NCI-H524 treated with DMSO at 0.1 percent for 48 hours (cell line): ENCODE data around the gene RSL24D1.

ENCODE experiments used
- DNase-seq: peaks from one replicate; lab custom pipeline; 2025; lab: John Stamatoyannopoulos, UW

Gene RSL24D1

DNA sequence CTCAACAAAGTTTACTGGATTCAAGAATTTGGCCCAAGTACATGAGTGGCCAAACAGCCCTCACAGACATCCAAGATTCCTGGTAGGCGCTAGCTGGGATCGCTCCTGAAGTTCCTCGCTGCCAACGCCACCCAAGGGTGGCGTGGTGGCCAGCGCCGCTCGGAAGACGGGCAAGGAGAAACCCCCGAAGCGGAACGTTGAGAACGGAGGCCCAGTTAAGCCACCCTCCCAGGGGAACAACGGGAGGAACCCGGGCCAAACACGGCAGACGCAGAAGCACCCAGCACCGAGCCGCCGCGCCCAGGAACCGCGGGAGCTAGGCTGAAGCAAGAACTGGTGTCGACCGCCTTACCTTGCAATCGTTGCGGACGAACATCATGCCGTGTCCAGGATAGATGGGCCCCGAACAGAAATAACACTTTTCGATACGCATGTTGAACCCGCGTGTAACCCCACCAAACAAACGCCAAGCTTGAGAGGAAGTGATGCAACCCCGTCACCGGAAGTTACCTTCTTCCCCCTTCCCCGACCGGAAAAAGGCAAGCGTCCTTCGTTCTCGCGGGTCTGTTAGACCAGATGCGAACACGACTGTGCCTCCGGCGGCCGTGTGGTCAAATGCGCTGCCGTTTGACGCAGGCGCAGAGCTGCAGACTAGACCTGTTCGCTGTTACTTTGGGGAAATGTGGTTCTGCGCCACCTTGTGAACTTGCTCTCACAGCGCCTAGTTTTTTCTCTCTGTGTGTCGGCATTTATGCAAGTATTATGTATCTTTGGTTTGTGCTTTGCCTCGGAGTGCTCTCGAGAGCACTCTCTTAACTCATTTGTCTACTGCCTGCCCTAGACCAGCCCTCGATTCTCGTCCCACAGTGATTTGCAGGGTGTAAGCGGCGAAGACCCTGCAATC, at the start of gene RSL24D1:
RSL24D1 (minus strand) TSS at position 484 of the 904 bp plus-strand sequence; CDS start at position 433, 51 bp downstream.
- peak; percentile 98 for DNase-seq

DNA sequence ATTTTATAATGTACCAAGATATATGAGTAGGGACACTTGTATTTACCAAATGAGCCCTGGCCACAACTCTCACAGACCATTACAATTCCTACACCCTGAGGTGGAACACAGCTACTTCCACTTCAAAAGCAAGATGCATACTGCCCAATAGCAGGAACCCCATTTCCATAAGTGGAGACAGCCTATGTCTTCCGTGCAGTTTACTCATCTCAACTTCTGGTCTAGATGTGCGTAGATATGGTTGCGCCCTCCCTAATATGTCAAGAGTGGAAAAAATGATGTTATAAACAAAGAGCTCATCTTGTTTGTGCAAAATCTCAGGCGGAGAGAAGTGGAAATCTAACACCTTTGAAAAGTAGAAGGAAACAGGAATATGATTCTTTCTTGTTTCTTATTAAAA, 48.3 kb upstream of the RSL24D1 start:
- DNase-seq = no peak

DNA sequence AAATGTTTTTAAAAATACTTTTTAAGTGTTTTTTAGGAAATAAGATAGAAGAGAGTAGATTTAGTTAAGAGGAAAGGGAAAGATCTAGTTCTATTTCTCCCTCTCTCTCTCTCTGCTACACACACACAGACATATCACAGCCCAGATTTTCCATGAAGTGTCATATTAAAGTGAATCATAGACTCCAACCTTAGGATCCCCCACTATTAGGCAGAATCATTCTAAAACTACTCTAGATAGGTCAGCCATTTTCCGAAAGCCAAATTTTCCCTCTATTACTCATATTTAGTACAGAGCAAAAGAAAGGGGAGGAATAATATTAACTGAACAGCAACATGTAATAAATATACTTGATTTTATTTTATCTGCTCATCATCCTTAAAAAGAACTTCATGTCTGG, 45.1 kb upstream of the RSL24D1 start:
- no peak for DNase-seq

DNA sequence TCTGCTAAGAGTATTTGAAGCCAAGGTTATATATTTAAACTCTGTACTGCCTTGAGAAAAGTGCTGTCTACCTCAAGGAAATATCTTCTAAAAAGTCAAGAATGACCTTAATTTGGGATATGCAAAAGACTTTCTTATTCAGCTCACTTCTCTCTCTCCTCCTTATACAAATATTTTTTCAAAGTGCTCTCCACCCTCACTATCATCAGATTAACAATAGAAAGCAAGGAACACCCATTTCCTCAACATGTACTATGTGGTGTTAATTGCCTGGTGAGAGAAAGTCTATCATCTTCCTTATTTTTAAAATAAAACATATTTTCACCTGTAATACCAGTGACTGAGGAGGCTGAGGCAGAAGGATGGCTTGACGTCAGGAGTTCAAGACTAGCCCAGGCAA, 44.4 kb upstream of the RSL24D1 start:
- no peak for DNase-seq

DNA sequence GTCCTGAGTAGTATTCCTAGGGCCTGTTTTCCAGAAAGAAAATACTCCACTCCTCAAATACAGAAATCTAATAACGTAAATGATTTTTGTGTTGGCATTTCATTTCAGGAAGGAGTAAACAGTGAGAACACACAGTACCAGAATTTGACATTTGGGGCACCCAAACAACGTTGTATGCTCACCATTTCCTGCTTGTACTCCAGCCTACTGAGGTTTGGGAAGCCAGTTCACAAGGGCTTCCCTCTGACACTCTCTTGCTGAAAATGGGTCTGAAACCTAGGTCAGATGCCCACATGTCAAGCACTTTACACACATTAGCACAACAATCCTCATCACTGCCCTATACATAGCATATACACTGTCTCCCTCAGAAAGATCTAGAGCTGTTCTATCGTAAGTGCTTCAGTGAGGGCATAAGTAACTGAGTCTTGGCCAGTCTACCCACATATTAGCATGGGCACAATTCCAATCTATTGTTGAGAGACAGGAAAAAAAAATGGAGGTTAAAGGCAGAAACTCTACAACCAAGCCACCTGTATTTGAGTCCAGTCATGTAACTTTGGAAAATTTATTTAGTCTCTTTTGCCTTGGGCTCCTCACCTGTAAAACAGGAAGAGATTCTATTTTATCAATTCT, 43.5 kb upstream of the RSL24D1 start:
- no peak for DNase-seq

DNA sequence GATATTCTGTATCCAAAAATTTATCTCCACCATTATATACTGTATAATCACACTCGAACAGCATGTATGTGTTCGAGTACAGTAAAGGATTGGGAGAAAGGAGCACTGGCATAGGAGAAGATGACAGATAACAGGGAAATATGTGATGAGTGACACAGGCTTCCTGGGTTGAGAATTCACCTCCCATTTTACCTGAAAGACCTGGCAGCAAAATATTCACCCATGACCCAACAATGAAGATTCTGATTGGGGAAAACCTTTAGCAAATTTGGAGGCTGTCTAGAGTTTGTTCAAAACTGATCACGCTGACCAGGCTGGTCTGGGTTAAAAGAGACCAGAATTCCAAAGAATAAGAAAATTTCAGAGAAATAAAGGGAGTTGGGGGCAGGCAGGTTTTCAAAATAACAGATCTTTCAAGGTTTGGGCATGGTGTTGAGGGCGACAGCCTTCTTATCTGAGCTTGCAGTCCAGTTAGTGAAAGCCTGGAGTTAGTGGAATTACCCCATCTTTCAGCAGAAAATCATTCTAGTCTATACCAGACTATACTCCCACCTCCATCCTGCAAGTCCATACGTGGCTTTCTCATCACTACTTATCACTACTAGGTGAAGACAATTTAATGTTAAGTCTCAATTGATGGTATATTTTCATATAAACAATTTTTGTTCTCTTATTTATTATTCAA, 42.8 kb upstream of the RSL24D1 start:
- DNase-seq = no peak

DNA sequence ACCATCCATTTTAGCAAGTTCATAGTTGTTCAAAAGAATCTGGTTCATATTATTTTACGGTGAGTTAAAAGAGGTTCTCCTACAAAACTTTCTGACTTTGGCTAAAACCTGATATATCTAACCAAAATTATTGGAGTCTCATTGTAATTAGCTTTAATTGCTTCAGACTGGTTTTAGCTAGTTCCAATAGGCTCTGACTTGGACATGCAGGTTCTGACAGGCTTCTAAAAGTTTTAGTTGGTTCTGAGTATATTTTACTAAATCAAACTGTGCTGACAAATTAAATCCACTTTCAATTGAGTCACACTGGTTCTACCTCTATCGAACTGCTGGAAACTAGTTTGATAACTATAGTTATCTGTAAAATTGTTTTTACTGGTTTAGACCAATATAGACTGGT, 42.1 kb upstream of the RSL24D1 start:
- DNase-seq = no peak

DNA sequence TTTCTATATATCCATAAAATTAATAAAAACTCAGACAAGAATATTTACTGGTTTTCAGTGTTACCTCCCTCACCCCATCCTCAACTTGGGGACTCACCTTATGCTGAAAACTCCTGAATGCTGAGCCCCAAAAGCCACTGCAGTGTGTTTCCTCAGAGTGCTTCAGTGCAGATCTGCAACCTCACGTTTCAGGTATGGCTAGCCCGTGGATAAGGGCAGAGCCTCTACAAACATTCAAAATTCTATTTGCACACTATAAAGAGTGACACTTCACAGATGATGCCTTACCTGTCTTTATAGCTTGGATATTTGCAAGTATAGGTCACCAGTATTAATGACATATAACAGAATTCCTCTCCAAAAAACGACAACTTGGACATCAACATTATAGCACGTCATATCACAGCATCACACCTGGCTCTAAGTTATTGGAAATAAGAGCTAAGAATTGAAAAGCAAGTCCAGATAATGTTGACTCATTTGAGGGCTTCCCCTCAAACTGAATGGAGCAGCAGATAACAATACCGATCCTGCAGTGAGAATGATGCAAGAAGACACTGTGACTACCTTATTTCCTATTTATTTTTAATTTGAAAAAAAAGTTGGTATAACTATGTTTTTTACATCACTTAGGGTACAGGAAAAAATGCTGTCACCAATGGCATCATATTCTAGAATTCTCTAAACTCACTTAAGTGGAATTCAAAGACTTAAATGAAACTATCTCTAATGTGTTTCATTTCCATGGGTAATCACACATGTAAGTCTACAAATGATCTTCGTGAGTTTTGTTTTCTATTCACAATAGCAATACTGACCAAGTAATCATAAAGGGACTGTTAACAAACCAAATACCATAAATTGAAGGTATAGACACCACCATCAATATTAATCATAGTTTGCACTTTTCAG, 40.7 kb upstream of the RSL24D1 start:
- no peak for DNase-seq

DNA sequence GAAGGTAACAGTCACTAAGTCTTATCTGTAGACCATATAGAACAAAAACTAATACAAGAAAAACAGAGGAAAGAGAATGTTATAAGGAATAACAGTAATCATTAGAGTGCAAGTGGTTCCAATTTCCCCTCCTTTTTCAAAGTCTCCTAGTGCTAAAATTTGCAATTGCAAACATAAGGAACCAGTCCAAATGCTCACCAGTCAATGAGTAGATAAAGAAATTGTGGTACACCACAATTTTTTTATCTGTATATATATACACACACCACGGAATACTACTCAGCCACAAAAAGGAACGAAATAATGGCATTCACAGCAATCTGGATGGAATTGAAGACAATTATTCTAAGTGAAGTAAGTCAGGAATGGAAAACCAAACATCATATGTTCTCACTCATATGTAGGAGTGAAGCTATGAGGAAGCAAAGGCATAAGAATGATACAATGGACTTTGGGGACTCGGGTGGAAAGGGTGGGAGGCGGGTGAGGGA, 38.9 kb upstream of the RSL24D1 start:
- DNase-seq = no peak

DNA sequence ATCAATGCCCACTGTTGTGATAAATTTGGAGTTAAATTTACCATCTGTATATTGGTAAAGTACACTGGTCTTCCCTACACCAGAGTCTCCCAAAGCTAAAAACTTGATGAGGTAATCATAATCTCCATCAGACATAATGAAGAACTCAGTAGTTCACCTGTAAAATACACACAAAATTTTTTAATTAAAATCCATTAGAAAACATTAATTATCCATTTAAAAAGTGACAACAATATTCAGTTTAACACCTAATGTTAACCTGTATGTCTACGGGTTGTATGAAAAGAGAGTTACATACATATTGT, 38.0 kb upstream of the RSL24D1 start:
- DNase-seq = no peak

DNA sequence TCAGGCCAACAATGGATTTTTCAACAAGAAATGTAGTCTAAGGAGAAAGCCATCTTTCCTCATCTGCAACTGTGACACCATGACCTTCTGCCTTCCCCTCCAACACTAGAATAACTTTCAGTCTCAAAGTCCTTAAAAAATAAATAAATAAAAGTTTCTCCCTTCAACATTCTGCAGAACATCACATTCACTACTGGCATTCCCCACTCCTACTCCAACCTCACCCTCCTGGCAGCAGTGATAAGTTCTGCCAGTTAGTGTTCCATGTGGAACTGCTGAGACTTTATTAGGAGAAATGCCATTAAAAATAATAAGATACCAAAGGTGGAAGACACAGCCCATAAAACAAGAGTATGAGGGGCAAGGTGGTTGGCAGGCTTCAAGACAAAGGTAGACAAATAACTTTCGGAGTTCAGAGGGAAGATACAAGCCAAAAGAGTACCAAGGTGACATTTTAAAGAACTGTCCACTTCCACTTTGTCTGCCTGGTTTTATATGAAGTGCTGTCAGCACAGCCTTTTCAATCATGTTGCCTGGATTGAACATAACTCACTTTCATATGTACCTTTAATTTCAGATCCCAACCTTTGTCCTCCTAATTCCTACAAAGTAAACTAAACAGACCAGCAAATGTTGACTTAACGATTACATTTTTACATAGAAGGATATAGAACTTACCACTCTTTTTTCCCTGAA, 37.5 kb upstream of the RSL24D1 start:
- DNase-seq = no peak

DNA sequence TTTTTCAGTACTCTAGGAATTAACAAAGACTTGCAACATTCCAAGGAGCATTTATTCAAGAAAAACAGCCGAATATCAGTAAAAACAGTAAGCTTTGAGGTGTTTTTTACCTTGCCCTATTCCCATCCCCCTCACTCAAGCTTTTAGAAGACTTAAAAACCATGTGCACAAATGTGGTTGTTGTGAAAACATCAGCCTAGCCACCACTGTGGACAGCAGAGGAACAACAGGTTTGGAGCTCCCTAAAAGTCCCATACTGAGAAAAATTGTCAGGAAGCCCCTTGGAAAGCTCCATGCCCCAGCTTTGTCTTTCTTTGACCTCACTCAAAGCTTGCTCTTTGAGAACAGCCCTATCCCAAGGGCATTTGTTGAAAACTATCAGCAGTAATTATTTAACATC, 34.7 kb upstream of the RSL24D1 start:
- no peak for DNase-seq

DNA sequence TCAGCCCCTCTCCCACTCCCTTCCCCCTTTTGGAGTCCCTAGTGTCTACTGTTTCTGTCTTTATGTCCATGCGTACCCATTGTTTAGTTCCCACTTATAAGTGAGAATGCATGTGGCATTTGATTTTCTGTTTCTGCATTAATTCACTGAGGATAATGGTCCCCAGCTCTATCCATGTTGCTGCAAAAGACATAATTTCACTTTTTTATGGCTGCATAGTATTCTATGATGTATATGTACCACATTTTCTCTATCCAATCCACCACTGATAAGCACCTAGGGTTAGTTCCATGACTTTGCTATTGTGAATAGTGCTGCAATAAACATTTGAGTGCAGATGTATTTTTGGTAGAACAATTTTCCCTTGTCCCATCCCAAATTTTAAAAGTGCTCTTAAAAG, 34.2 kb upstream of the RSL24D1 start:
- no peak for DNase-seq

DNA sequence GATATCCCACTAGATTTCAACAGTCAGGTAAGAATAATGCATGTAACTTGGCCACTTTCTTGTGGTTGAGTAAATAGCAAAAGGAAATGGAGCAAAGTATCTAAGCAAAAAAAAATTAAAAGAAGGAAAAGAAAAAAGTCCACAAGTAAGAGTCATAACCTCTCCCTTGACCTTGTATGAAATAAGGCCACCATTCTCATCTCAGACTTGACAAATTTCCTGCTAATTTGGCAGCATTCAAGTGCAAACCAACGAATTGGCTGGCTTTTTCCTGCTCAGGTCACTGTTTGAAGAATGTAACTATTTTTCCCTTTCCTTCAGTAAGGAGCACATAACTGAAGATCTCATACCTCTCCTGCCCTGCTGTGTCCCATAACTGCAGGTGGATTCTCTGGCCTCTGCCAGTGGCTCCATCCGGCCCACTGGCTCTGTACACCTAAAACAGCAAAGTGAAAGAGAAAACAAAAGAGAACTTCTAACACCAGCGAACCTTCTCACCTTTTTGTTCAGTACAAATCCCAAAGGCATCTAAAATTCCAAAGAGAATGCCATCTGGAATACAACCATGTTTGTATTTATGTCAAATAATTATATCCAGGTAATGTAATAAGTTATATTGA, 33.4 kb upstream of the RSL24D1 start:
- DNase-seq = no peak

DNA sequence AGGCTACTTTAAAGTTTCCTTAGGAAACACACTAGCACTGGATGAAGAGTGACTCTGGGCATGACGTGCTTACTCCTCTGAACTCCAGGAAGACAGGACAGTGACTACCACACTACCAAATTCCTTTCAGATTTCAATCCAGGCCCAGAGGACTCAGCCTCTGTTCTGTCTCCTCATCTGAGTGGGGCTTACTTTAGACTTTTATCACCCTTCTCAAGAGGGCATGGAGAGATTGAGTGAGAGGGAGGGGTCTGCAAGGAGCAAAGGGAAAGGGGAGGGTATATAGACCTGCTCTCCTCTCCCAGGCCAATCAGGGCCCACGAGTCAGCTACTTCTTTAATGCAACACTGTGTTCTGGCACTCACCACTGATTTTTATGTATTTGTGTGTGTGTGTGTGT, 29.4 kb upstream of the RSL24D1 start:
- DNase-seq = no peak

DNA sequence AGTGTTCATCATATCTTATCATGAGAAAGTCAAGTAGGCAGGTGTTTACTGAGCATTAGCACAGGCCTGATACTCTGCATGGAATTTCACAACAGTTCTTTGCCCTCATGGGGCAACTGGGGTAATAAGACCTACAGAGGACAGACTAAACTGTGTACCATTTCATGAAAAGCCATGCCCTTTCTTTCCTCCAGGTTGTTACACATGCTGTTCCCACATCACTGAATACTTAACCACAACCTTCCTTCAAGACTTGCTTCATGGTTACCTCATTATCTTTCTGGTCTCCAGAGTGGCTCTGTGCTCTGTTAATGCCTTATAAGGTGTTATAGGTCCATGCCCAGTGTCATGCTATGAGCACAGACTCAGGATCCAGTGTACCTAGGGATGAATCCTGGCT, 28.2 kb upstream of the RSL24D1 start:
- no peak for DNase-seq

DNA sequence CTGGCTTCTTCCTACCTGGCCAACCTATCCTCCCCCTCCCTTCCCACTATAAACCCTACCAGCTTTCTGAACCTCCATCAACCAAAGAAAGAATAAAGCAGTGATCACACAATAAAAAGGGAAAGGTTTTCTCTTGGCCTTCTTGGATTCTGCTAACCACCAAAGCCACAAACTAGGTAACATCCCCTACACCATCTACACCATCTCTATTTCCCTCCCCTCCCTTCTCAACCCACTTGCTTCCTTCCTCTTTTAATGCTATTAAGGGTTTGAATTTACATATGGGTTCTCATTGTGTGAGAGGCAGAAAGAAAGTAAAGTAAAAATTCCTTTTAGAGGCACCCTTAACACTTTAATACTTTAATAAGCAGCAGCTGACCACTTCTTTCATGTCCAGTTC, 25.8 kb upstream of the RSL24D1 start:
- DNase-seq = no peak

DNA sequence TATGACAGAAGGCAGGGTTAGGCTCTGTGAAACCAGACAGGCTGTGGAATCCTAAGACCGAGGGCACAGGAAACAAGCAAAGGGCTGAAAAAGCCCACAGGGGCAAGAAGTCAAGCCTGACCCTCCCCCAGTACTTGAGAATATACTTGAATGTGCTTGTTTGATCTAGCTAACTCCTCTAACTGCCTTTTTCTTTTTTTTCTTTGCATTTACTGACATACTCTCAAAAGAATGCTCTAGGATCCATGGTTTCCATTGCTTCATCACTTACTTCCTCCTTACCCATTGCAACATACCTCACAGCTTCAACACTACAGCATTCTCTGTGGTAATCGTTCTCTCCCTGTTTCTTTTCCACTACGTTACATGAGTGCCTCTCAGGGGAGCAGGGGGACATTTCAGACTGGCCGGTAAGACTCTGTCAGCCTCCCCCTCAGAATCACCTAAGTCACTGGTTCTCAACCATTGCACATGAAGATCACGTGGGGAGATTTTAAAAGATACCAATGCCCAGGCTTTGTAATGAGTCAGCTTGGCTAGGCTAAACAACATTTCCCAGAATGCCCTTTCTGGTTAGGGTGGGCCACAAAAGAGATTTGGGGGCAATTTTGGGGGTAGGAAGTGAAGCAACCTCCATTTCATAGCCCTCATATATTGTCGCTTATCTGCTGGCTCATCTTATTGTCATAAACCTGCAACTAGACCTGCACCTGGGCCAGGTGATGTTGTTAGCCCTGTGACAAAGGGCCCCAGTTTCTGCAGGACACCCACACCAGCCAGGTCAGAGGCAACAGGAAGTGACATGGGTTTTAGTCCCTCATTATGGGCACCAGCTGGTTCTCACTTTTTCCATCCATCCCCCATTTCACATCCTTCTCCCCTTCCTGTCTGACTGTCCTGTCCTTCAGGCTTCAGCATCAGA, 24.6 kb upstream of the RSL24D1 start:
- DNase-seq = no peak

DNA sequence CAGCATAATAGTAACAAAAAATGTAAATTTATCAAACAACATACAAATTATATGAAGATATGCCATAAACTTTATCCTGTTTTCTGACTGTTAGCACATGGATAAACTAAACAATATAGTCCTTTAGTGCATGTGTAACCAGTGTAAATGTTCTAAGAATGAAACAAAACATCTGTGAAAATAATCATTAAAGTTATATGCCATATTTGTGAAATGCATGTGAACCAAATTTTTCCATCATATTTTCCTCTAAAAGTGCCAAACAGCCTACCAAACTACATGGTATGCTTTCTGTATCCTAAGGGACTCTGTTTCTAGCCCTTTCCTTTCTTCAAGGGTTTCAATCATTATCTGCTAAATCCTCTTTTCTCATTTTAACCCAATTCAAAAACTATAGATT, 23.9 kb upstream of the RSL24D1 start:
- DNase-seq = no peak

DNA sequence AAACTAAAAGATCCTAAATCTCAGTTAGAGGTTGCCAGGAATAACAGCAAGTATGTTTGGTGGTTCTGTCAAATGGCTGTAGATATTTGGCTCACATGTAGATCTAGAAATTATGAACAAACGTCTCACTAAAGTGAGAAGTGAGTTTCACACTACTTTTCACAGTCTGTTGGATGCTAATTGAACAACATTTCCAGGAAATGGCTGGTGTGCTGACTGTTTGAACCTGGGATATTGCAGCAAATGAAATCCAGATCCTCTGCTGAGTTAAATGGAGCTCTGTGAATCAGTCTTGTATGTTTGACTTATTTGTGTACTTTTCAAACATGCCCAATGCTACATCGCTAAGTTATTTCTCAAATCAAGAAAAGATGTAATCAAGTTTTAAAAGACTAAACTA, 21.3 kb upstream of the RSL24D1 start:
- no peak for DNase-seq
